Activated naive CD8-positive, alpha-beta T cell treated with anti-CD3 and anti-CD28 coated beads for 36 hours (primary cell): Measurements from ENCODE around the gene NECAB3. TPM values are rescaled to one million over a fixed set of nuclear protein-coding genes. Genes with fewer than 3 reads are reported as not detected.

Experiments
- DNase-seq: peaks from one replicate; pipeline ENCODE4 v3.0.0; 2021
- H3K27ac Mint-ChIP-seq: one replicate; pipeline ENCODE4 v1.8.0; 2022; ENCODE audit warnings: mild to moderate bottlenecking, moderate library complexity, mixed read lengths
- H3K27me3 Mint-ChIP-seq: one replicate; pipeline ENCODE4 v1.8.0; 2022; ENCODE audit warnings: mild to moderate bottlenecking, mixed read lengths
- H3K36me3 Mint-ChIP-seq: one replicate; pipeline ENCODE4 v1.8.0; 2021; ENCODE audit warnings: mild to moderate bottlenecking, mixed read lengths
- H3K4me1 Mint-ChIP-seq: one replicate; pipeline ENCODE4 v1.8.0; 2021; ENCODE audit warnings: mixed read lengths
- H3K4me3 Mint-ChIP-seq: one replicate; pipeline ENCODE4 v1.8.0; 2022; ENCODE audit warnings: mild to moderate bottlenecking, moderate library complexity, mixed read lengths
- H3K9me3 Mint-ChIP-seq: one replicate; pipeline ENCODE4 v1.8.0; 2022; ENCODE audit warnings: mixed read lengths
- total RNA-seq, 2 experiments: library from RNA; stranded (reverse); gene quantifications; one replicate each; pipeline ENCODE4 v1.2.3, GENCODE V29; 2021

NECAB3 gene
- total RNA-seq: 10 to 100 TPM; 10.7 to 12.0 TPM

- peak; percentile 77 for DNase-seq
- Mint-ChIP-seq H3K27me3 (no peaks in the 10 kb centered on the region), H3K9me3 (no peaks in the 10 kb centered on the region), H3K27ac (peak within 1 kb of the TSS; percentile 77), H3K36me3 (peaks cover 23% of the 10 kb centered on the region), H3K4me1 (peaks cover 27% of the 10 kb centered on the region), H3K4me3 (peak within 1 kb of the TSS; percentile 86)
These were observed at the start of gene NECAB3 for GRCh38 chr20:33674294-33675135. TSS of gene NECAB3 (minus strand) at chr20:33674428. CDS start at chr20:33674352, 76 bp downstream.

- Mint-ChIP-seq H3K36me3 (no peaks in the 10 kb centered on the region), H3K4me3 (no peak overlapping the region), H3K27me3 (no peaks in the 10 kb centered on the region), H3K4me1 (peaks cover 7% of the 10 kb centered on the region), H3K27ac (no peak overlapping the region), H3K9me3 (no peaks in the 10 kb centered on the region)
- DNase-seq: no peak
These were observed 47.3 kb upstream of the NECAB3 start for GRCh38 chr20:33721391-33722140.

- no peaks in the 10 kb centered on the region for H3K9me3 Mint-ChIP-seq
- peak within 1 kb of the TSS; percentile 85 for H3K4me3 Mint-ChIP-seq
- DNase-seq: peak; percentile 87
- H3K36me3 Mint-ChIP-seq: no peaks in the 10 kb centered on the region
- H3K4me1 Mint-ChIP-seq: peaks cover 7% of the 10 kb centered on the region
- H3K27ac Mint-ChIP-seq: peak within 1 kb of the TSS; percentile 80
- H3K27me3 Mint-ChIP-seq: no peaks in the 10 kb centered on the region
These were observed 45.9 kb upstream of the NECAB3 start, which contains the start of gene PXMP4 for GRCh38 chr20:33719989-33720709. TSS of gene PXMP4 (minus strand) at chr20:33720310. CDS start at chr20:33720207, 103 bp downstream.

GRCh38 chr20:33719277-33719988 is 45.2 kb upstream of the NECAB3 start:
- H3K27me3 Mint-ChIP-seq: no peaks in the 10 kb centered on the region
- peak overlapping the region; percentile 85 for H3K4me3 Mint-ChIP-seq
- H3K36me3 Mint-ChIP-seq: no peaks in the 10 kb centered on the region
- H3K9me3 Mint-ChIP-seq: no peaks in the 10 kb centered on the region
- DNase-seq: peak; percentile 14
- H3K27ac Mint-ChIP-seq: peak overlapping the region; percentile 80
- H3K4me1 Mint-ChIP-seq: peaks cover 7% of the 10 kb centered on the region

- Mint-ChIP-seq H3K36me3 (peaks cover under 1% of the 10 kb centered on the region), H3K9me3 (no peaks in the 10 kb centered on the region), H3K4me1 (peaks cover 7% of the 10 kb centered on the region), H3K27me3 (no peaks in the 10 kb centered on the region), H3K27ac (no peak overlapping the region), H3K4me3 (no peak overlapping the region)
- DNase-seq: no peak
These were observed 42.3 kb upstream of the NECAB3 start for GRCh38 chr20:33716498-33716897.

GRCh38 chr20:33713865-33714367 is 39.7 kb upstream of the NECAB3 start:
- Mint-ChIP-seq H3K4me1 (peaks cover 9% of the 10 kb centered on the region), H3K36me3 (peaks cover 7% of the 10 kb centered on the region), H3K4me3 (no peak overlapping the region), H3K9me3 (no peaks in the 10 kb centered on the region), H3K27ac (no peak overlapping the region), H3K27me3 (no peaks in the 10 kb centered on the region)
- DNase-seq: no peak

GRCh38 chr20:33711446-33711738 is 37.2 kb upstream of the NECAB3 start:
- Mint-ChIP-seq H3K4me3 (no peak overlapping the region), H3K27me3 (no peaks in the 10 kb centered on the region), H3K27ac (no peak overlapping the region), H3K9me3 (no peaks in the 10 kb centered on the region), H3K4me1 (peaks cover 9% of the 10 kb centered on the region), H3K36me3 (peaks cover 7% of the 10 kb centered on the region)
- DNase-seq: no peak

GRCh38 chr20:33710681-33711445 is 36.6 kb upstream of the NECAB3 start:
- no peak for DNase-seq
- Mint-ChIP-seq H3K4me3 (no peak overlapping the region), H3K36me3 (peaks cover 7% of the 10 kb centered on the region), H3K27me3 (no peaks in the 10 kb centered on the region), H3K27ac (no peak overlapping the region), H3K9me3 (no peaks in the 10 kb centered on the region), H3K4me1 (peaks cover 9% of the 10 kb centered on the region)

- H3K27ac Mint-ChIP-seq: no peak overlapping the region
- DNase-seq: no peak
- H3K4me3 Mint-ChIP-seq: no peak overlapping the region
- peaks cover 7% of the 10 kb centered on the region for H3K36me3 Mint-ChIP-seq
- peaks cover 9% of the 10 kb centered on the region for H3K4me1 Mint-ChIP-seq
- H3K27me3 Mint-ChIP-seq: no peaks in the 10 kb centered on the region
- H3K9me3 Mint-ChIP-seq: no peaks in the 10 kb centered on the region
These were observed 35.8 kb upstream of the NECAB3 start for GRCh38 chr20:33709905-33710541.

GRCh38 chr20:33709398-33709797 is 35.2 kb upstream of the NECAB3 start:
- Mint-ChIP-seq H3K27me3 (no peaks in the 10 kb centered on the region), H3K27ac (no peak overlapping the region), H3K4me1 (peaks cover 9% of the 10 kb centered on the region), H3K36me3 (peaks cover 7% of the 10 kb centered on the region), H3K9me3 (no peaks in the 10 kb centered on the region), H3K4me3 (no peak overlapping the region)
- DNase-seq: no peak

GRCh38 chr20:33707668-33708067 is 33.4 kb upstream of the NECAB3 start:
- Mint-ChIP-seq H3K9me3 (no peaks in the 10 kb centered on the region), H3K4me1 (peaks cover 9% of the 10 kb centered on the region), H3K36me3 (peaks cover 7% of the 10 kb centered on the region), H3K27ac (no peak overlapping the region), H3K27me3 (no peaks in the 10 kb centered on the region), H3K4me3 (no peak overlapping the region)
- DNase-seq: no peak

- no peaks in the 10 kb centered on the region for H3K9me3 Mint-ChIP-seq
- no peak for DNase-seq
- H3K4me3 Mint-ChIP-seq: no peak overlapping the region
- H3K27ac Mint-ChIP-seq: no peak overlapping the region
- H3K4me1 Mint-ChIP-seq: peaks cover 3% of the 10 kb centered on the region
- H3K27me3 Mint-ChIP-seq: no peaks in the 10 kb centered on the region
- peaks cover 2% of the 10 kb centered on the region for H3K36me3 Mint-ChIP-seq
These were observed 30.1 kb upstream of the NECAB3 start for GRCh38 chr20:33704197-33704924.

GRCh38 chr20:33703498-33704137 is 29.4 kb upstream of the NECAB3 start:
- no peak for DNase-seq
- H3K4me3 Mint-ChIP-seq: no peak overlapping the region
- peaks cover 2% of the 10 kb centered on the region for H3K36me3 Mint-ChIP-seq
- no peaks in the 10 kb centered on the region for H3K27me3 Mint-ChIP-seq
- no peak overlapping the region for H3K27ac Mint-ChIP-seq
- no peaks in the 10 kb centered on the region for H3K9me3 Mint-ChIP-seq
- H3K4me1 Mint-ChIP-seq: no peaks in the 10 kb centered on the region
